Fibroblast of skin of left biceps (primary cell): ENCODE results near the gene TSSK1B.
"Not testable (repeated sequence)": the region's sequence is repeated elsewhere in the genome, so short reads cannot be mapped to it uniquely, and the experiment has no call there.

Experiments used
- DNase-seq, 2 experiments: peaks; one replicate each; pipeline ENCODE4 v3.0.0-alpha.2; 2013; ENCODE audit warnings: low read depth in 2 of 2

Gene TSSK1B

DNA sequence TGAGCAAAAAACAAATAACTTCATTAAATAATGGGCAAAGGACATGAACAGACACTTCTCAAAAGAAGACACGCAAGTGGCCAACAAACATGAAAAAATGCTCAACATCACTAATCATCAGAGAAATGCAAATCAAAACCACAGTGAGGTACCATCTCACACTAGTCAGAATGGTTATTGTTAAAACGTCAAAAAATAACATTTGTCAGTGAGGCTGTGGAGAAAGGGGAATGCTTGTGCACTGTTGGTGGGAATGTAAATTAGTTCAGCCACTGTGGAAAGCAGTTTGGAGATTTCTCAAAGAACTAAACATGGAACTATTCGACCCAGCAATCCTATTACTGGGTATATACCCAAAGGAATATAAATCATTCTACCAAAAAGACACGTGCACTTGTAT, 36.8 kb downstream of the TSSK1B start:
- not testable (repeated sequence) for DNase-seq

DNA sequence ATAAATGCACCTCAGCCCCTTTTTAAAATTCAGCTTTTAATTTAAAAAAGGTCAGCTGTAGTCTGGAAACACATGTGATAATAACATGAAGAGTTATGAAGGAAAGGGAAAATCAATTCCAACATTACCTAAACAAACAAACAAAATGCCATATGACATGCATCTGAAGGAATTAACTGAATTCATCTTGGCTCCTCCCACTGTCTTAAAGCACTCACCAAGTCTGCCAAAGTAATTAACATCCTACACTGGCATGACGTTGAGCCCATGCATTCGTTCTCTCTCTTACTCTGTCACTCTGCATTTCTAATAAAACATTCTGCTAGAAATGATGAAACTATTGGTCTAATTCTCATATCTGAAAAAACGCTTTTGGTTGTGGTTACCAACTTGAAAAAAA, 37.7 kb downstream of the TSSK1B start:
- no peak for DNase-seq

DNA sequence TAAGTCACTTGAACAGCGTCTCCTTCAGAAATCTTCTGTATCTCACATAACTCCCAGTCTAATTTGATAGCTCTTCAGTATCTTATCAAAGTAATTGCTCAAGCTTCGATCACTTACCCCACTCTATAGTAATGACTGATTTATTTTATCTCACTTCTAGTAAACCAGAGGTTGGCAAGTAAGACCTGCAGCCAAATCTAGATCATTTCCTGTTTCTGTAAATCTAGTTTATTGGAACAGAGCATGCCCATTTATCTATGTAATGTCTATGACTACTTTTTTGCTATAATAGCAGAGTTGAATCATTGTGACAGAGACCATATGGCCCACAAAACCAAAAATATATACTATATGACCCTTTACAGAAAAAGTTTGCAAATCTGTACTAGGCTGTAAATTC, 40.1 kb downstream of the TSSK1B start:
- no peak for DNase-seq

DNA sequence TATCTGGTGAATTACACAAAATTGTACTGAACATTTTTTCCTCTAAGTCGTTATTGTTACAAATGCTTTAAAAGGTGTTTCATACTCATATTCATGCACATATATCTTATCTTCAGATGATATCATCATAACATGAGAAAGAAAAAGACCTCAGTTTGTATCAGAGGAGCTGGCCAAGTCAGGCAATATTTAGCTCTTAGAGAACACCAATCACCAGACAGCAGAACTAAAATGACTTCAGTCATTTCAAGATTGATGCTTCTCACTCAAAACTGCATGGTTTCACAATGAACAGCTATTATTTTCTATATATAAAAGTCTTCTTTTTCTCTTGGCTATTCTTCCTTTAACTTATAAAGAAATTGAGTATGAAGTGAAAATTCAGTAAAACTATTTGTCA, 44.6 kb downstream of the TSSK1B start:
- no peak for DNase-seq

DNA sequence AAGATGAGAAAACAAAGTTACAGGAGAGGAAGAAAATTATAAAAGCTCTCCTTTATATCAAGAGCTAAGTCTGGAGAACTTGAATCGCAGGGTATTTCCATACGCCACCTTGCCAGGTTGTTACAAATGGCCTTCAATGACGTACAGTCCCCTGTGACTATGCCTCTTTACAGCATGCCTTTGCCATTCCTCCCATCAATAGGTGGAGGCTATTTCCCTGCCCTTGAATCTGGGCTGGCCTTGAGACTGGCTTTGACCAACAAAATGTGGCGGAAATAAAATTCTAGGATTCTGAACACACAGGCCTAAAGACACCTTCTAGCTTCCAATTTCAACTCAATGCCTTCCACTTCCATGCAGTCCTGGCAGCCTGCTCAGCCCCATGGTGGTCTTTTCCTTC, 45.7 kb downstream of the TSSK1B start:
- no peak for DNase-seq

DNA sequence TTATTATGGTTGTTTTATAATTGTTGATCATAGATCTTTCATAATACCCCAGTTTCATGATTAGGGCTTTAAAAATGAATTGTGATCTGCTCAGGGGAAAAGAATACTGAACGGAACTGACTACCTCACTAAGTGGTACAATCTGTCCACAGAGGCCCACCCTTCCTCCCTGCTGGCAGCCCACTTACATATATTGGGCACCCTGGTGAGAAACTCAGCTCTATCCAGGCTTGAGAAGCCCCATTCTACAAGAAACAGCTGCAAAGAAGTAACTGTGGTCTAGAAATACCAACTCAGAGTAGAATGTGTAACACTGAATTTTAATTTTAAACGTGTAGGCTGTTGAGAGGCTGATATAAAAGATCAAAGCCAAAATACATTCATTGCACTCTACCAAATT, 46.9 kb downstream of the TSSK1B start:
- DNase-seq = no peak

DNA sequence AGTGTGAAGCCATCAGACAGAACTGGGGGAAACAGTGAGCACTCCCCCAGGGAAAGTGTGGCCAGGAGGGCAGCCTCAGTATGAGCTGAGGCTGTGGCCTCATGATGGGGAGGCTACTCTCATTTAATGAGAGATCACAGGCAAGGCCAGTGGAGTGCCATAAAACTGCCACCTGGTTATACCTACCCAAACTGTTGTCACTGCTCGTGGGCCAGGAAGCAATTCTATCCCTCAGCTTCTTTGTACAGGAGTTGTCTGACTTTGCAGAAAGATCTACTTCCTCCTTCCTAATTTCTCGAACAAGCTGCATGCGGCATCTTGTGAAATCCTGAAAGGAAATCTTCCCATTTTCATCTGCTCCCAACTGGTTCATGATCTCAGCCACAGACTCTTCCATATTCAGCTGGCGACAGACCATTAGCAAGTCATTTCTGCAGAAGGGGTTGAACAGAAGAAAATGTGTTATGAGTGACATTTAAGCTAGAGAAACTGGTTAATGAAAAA, 50.0 kb downstream of the TSSK1B start:
- DNase-seq = no peak

DNA sequence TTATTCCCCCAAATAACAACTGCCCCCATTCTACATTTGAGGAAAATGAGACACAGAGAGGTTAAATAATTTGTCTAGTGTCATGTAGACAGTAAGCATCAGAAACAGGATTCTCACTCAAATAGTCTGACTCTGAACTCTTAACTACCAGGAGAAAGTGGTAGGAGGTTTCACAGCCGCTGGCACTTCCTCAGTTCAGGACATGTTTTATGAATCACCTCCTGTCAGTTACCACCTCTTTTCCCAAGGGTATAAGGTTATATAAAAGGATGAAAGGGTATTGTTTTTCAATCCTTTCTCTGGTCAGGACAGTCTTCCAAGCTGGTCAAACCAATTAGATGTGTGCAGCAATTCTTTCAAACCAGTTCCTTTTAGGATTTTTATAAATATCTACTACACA, 52.1 kb downstream of the TSSK1B start:
- DNase-seq = no peak
